Measurements from ENCODE around the gene DPF3.

DNA sequence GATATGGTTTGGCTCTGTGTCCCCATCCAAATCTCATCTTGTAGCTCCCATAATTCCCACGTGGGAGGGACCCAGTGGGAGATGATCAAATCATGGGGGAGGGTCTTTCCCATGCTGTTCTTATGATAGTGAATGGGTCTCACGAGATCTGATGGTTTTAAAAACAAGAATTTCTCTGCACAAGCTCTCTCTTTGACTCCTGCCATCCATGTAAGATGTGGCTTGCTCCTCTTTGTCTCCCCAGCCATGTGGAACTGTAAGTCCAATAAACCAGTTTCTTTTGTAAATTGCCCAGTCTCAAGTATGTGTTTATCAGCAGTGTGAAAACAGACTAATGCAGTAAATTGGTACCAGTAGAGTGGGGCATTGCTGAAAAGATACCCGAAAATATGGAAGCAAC, 146.2 kb downstream of the DPF3 start:
- TF ChIP-seq, protein P1, sequence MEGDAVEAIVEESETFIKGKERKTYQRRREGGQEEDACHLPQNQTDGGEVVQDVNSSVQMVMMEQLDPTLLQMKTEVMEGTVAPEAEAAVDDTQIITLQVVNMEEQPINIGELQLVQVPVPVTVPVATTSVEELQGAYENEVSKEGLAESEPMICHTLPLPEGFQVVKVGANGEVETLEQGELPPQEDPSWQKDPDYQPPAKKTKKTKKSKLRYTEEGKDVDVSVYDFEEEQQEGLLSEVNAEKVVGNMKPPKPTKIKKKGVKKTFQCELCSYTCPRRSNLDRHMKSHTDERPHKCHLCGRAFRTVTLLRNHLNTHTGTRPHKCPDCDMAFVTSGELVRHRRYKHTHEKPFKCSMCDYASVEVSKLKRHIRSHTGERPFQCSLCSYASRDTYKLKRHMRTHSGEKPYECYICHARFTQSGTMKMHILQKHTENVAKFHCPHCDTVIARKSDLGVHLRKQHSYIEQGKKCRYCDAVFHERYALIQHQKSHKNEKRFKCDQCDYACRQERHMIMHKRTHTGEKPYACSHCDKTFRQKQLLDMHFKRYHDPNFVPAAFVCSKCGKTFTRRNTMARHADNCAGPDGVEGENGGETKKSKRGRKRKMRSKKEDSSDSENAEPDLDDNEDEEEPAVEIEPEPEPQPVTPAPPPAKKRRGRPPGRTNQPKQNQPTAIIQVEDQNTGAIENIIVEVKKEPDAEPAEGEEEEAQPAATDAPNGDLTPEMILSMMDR (IDR thresholded peaks at IDR 0.05; ENCODE audit: low read length) = no peak
- no peak for TF ChIP-seq EZH2 (optimal IDR thresholded peaks at IDR 0.05; ENCODE audit: low read depth, low read length)
- TF ChIP-seq EZH2phosphoT487 (IDR thresholded peaks at IDR 0.05; ENCODE audit: low read length) = no peak
